Neural progenitor cell (in vitro differentiated cells): Measurements from ENCODE around the gene KCNMA1.

Experiments
- EZH2 ChIP-seq: fragments of 200-600 bp; sonication (generic); IDR thresholded peaks from 2 replicates; pipeline ENCODE4 v1.6.1; 2017; ENCODE audit warnings: antibody characterized with exemption, mild to moderate bottlenecking, moderate library complexity
- EZH2phosphoT487 ChIP-seq: fragments of 200-600 bp; sonication (generic); IDR thresholded peaks from 2 replicates; pipeline ENCODE4 v1.6.1; 2017; ENCODE audit warnings: antibody characterized with exemption
- TF ChIP-seq, protein P1 (sequence below): fragments of 200-600 bp; sonication (generic); IDR thresholded peaks from 2 replicates; pipeline ENCODE4 v1.5.1; 2017; ENCODE audit warnings: antibody characterized with exemption, mild to moderate bottlenecking

DNA sequence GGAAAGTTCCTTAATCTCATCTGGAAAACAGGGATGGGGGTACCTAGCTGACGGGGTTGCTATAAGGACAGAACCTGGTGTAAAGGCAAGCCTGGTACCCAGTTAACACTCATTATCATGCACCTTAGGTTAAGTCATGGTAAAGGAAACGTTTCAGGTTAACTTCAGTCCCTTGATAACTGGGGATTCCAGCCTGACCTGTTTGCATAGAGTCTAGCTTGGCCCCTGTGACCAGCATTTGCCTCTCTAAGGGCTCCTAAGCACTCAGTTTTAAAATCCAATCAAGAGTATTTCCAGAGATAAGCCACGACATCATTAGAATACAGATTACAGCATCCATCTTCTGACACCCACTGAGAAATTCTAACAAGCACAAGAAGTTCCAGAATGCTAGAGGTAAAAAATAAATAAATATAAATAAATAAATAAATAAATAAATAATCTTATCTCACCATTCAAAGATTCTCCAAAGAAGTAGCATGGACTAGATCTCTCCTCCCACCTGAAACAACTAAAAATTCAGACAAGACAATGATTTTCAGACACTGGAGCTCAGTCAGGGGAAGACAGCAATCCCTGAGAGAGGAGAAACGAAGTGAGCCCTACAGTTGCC lies 184.6 kb downstream of the KCNMA1 start:
- TF ChIP-seq, protein P1, sequence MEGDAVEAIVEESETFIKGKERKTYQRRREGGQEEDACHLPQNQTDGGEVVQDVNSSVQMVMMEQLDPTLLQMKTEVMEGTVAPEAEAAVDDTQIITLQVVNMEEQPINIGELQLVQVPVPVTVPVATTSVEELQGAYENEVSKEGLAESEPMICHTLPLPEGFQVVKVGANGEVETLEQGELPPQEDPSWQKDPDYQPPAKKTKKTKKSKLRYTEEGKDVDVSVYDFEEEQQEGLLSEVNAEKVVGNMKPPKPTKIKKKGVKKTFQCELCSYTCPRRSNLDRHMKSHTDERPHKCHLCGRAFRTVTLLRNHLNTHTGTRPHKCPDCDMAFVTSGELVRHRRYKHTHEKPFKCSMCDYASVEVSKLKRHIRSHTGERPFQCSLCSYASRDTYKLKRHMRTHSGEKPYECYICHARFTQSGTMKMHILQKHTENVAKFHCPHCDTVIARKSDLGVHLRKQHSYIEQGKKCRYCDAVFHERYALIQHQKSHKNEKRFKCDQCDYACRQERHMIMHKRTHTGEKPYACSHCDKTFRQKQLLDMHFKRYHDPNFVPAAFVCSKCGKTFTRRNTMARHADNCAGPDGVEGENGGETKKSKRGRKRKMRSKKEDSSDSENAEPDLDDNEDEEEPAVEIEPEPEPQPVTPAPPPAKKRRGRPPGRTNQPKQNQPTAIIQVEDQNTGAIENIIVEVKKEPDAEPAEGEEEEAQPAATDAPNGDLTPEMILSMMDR: no peak
- TF ChIP-seq EZH2 (no peak), EZH2phosphoT487 (no peak)
